ENCODE results near the gene AKAP5. TPM values are rescaled to one million over a fixed set of nuclear protein-coding genes. Genes with fewer than 3 reads are reported as not detected.

The AKAP5 gene
- total and polyA plus RNA-seq, 2 of the 8 experiments (the other 6 are each of a cell fraction or from before 2014, with no cell fraction given): 0.50 to 3.8 TPM

GRCh38 chr14:64478634-64479250, 13.4 kb downstream of the AKAP5 start (continued):
- TF ChIP-seq, protein P1, sequence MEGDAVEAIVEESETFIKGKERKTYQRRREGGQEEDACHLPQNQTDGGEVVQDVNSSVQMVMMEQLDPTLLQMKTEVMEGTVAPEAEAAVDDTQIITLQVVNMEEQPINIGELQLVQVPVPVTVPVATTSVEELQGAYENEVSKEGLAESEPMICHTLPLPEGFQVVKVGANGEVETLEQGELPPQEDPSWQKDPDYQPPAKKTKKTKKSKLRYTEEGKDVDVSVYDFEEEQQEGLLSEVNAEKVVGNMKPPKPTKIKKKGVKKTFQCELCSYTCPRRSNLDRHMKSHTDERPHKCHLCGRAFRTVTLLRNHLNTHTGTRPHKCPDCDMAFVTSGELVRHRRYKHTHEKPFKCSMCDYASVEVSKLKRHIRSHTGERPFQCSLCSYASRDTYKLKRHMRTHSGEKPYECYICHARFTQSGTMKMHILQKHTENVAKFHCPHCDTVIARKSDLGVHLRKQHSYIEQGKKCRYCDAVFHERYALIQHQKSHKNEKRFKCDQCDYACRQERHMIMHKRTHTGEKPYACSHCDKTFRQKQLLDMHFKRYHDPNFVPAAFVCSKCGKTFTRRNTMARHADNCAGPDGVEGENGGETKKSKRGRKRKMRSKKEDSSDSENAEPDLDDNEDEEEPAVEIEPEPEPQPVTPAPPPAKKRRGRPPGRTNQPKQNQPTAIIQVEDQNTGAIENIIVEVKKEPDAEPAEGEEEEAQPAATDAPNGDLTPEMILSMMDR (IDR thresholded peaks at IDR 0.05; ENCODE audit: control extremely low read depth in 1 of 3, insufficient read depth in 1 of 3, low read depth in 1 of 3, low read length in 3 of 3): no peak
- TF ChIP-seq KDM5A (IDR thresholded peaks at IDR 0.05; ENCODE audit: low read length): no peak
- no peak for TF ChIP-seq GTF2F1 (IDR thresholded peaks at IDR 0.05; ENCODE audit: borderline replicate concordance, low read depth, low read length)
